Activated CD4-positive, alpha-beta T cell treated with anti-CD3 and anti-CD28 coated beads for 36 hours (primary cell): ENCODE results near the gene ATP5PB. TPM values are rescaled to one million over a fixed set of nuclear protein-coding genes. Genes with fewer than 3 reads are reported as not detected.

Source experiments
- ATAC-seq: fragments of 200-7000 bp; cut with Tn5 transposase; one replicate; pipeline ENCODE4 v1.10.0; 2021; ENCODE audit warnings: mild to moderate bottlenecking, moderate library complexity
- CTCF ChIA-PET: fragments of 350-600 bp; sonication (Branson Sonifier 250); formaldehyde crosslinking; loops from one replicate; lab custom pipeline; 2021; ENCODE audit warnings: antibody characterized with exemption; lab: Charles Lee
- POLR2A ChIA-PET: fragments of 350-600 bp; sonication (Branson Sonifier 250); formaldehyde crosslinking; loops from one replicate; lab custom pipeline; 2021; ENCODE audit warnings: antibody characterized with exemption, inconsistent platforms; lab: Charles Lee
- DNase-seq: peaks from one replicate; pipeline ENCODE4 v3.0.0-alpha.2; 2020
- H3K27ac Mint-ChIP-seq: one replicate; pipeline ENCODE4 v1.8.0; 2021; ENCODE audit warnings: mixed read lengths
- H3K27me3 Mint-ChIP-seq: one replicate; pipeline ENCODE4 v1.8.0; 2021; ENCODE audit warnings: mixed read lengths
- H3K36me3 Mint-ChIP-seq: one replicate; pipeline ENCODE4 v1.8.0; 2021; ENCODE audit warnings: low read depth, mixed read lengths
- H3K4me1 Mint-ChIP-seq: one replicate; pipeline ENCODE4 v1.8.0; 2021; ENCODE audit warnings: mixed read lengths
- H3K4me3 Mint-ChIP-seq: one replicate; pipeline ENCODE4 v1.8.0; 2021; ENCODE audit warnings: mild to moderate bottlenecking, moderate library complexity, mixed read lengths
- H3K9me3 Mint-ChIP-seq: one replicate; pipeline ENCODE4 v1.8.0; 2021; ENCODE audit warnings: low read depth, mixed read lengths
- intact Hi-C, 2 experiments: fragments of 100-400 bp; cut with DNase I in 1 of 2; cut with micrococcal nuclease in 1 of 2; formaldehyde crosslinking; loops; one replicate each; pipeline versions ENCODE4 v1.14.2 to v1.15.1; 2022 to 2024; cut with DNase I, micrococcal nuclease
- total RNA-seq, 2 experiments: library from RNA; stranded (reverse); gene quantifications; one replicate each; pipeline ENCODE4 v1.2.3, GENCODE V29; 2021

ATP5PB gene
- total RNA-seq, 2 experiments from 2014 or later: 292 to 301 TPM

GRCh38 chr1:111419037-111419436 lies 30.2 kb upstream of the ATP5PB start:
- Mint-ChIP-seq H3K4me3 (no peak overlapping the region), H3K36me3 (peaks cover 7% of the 10 kb centered on the region), H3K27me3 (no peaks in the 10 kb centered on the region), H3K27ac (no peak overlapping the region), H3K9me3 (no peaks in the 10 kb centered on the region), H3K4me1 (no peaks in the 10 kb centered on the region)
- ChIA-PET CTCF (interaction anchor here (0.7 kb wide), 1 partner anchor 337 kb away, joined by 3 read pairs; no protein-coding TSS in a partner anchor), POLR2A (no interaction called here)
- intact Hi-C loops: no loop called here
- ATAC-seq (no peak), DNase-seq (no peak)

GRCh38 chr1:111420377-111420776 lies 28.9 kb upstream of the ATP5PB start:
- no peaks in the 10 kb centered on the region for H3K27me3 Mint-ChIP-seq
- H3K9me3 Mint-ChIP-seq: no peaks in the 10 kb centered on the region
- no peak for ATAC-seq
- ChIA-PET POLR2A (interaction anchor here (0.6 kb wide), 1 partner anchor 56 kb away, joined by 3 read pairs; no protein-coding TSS in a partner anchor), CTCF (no interaction called here)
- H3K36me3 Mint-ChIP-seq: peaks cover 7% of the 10 kb centered on the region
- no peak overlapping the region for H3K27ac Mint-ChIP-seq
- no peak for DNase-seq
- H3K4me1 Mint-ChIP-seq: no peaks in the 10 kb centered on the region
- H3K4me3 Mint-ChIP-seq: no peak overlapping the region
- intact Hi-C loops: no loop called here

- H3K27me3 Mint-ChIP-seq: no peaks in the 10 kb centered on the region
- H3K4me1 Mint-ChIP-seq: no peaks in the 10 kb centered on the region
- ChIA-PET CTCF (interaction anchor here (1.9 kb wide), 1 partner anchor 22 kb away, joined by 7 read pairs; no protein-coding TSS in a partner anchor), POLR2A (interaction anchor here (0.6 kb wide), 2 partner anchors 13 to 151 kb away, joined by 5 read pairs; no protein-coding TSS in a partner anchor)
- H3K27ac Mint-ChIP-seq: no peak overlapping the region
- no peaks in the 10 kb centered on the region for H3K9me3 Mint-ChIP-seq
- H3K36me3 Mint-ChIP-seq: peaks cover 4% of the 10 kb centered on the region
- intact Hi-C loops: no loop called here
- H3K4me3 Mint-ChIP-seq: no peak overlapping the region
- no peak for DNase-seq
- ATAC-seq: no peak
Measured at GRCh38 chr1:111422546-111423391, 26.5 kb upstream of the ATP5PB start.

- no peak overlapping the region for H3K27ac Mint-ChIP-seq
- peaks cover 2% of the 10 kb centered on the region for H3K4me1 Mint-ChIP-seq
- POLR2A ChIA-PET: no interaction called here
- no peaks in the 10 kb centered on the region for H3K27me3 Mint-ChIP-seq
- DNase-seq: no peak
- ATAC-seq: no peak
- intact Hi-C loops: no loop called here
- H3K4me3 Mint-ChIP-seq: no peak overlapping the region
- CTCF ChIA-PET: interaction anchor here (0.5 kb wide), 1 partner anchor 599 kb away, joined by 3 read pairs; no protein-coding TSS in a partner anchor
- no peaks in the 10 kb centered on the region for H3K36me3 Mint-ChIP-seq
- no peaks in the 10 kb centered on the region for H3K9me3 Mint-ChIP-seq
Measured at GRCh38 chr1:111424281-111424680, 25.0 kb upstream of the ATP5PB start.

- Mint-ChIP-seq H3K9me3 (no peaks in the 10 kb centered on the region), H3K4me1 (peaks cover 4% of the 10 kb centered on the region), H3K27me3 (no peaks in the 10 kb centered on the region), H3K36me3 (peaks cover 29% of the 10 kb centered on the region), H3K27ac (no peak overlapping the region), H3K4me3 (no peak overlapping the region)
- no peak for ATAC-seq
- intact Hi-C loops: no loop called here
- CTCF ChIA-PET: interaction anchor here (1.1 to 1.2 kb wide), 2 partner anchors 15 to 37 kb away, joined by 3 to 4 read pairs; no protein-coding TSS in a partner anchor
- DNase-seq: no peak
- POLR2A ChIA-PET: no interaction called here
Measured at GRCh38 chr1:111436726-111437125, 12.5 kb upstream of the ATP5PB start.

GRCh38 chr1:111439461-111440351 lies 9.6 kb upstream of the ATP5PB start:
- H3K4me3 Mint-ChIP-seq: no peak overlapping the region
- H3K9me3 Mint-ChIP-seq: no peaks in the 10 kb centered on the region
- H3K27me3 Mint-ChIP-seq: no peaks in the 10 kb centered on the region
- H3K4me1 Mint-ChIP-seq: peaks cover 30% of the 10 kb centered on the region
- DNase-seq: no peak
- H3K27ac Mint-ChIP-seq: peak overlapping the region; percentile 13
- ATAC-seq: no peak
- intact Hi-C loops: loop anchor here in 1 of 2 experiments (2.0 kb wide), 1 partner anchor 217 kb away; no protein-coding TSS in a partner anchor
- POLR2A ChIA-PET: interaction anchor here (0.6 kb wide), 1 partner anchor 580 kb away, joined by 6 read pairs; no protein-coding TSS in a partner anchor
- CTCF ChIA-PET: interaction anchor here (0.6 to 2.4 kb wide), 10 partner anchors 14 to 498 kb away, joined by 3 to 16 read pairs (median 3); no protein-coding TSS in a partner anchor
- H3K36me3 Mint-ChIP-seq: peaks cover 54% of the 10 kb centered on the region

- no peaks in the 10 kb centered on the region for H3K27me3 Mint-ChIP-seq
- no peak overlapping the region for H3K4me3 Mint-ChIP-seq
- DNase-seq (peak; percentile 81), ATAC-seq (peak; percentile 76)
- H3K27ac Mint-ChIP-seq: peak overlapping the region; percentile 72
- no peaks in the 10 kb centered on the region for H3K9me3 Mint-ChIP-seq
- peaks cover 64% of the 10 kb centered on the region for H3K36me3 Mint-ChIP-seq
- intact Hi-C loops: loop anchor here in 1 of 2 experiments (2.0 kb wide), 1 partner anchor 219 kb away; no protein-coding TSS in a partner anchor
- POLR2A ChIA-PET: interaction anchor here (0.5 to 1.2 kb wide), 3 partner anchors 86 to 213 kb away, joined by 3 to 4 read pairs (median 3); no protein-coding TSS in a partner anchor
- CTCF ChIA-PET: interaction anchor here (0.6 to 2.6 kb wide), 11 partner anchors 10 to 468 kb away, joined by 3 to 16 read pairs (median 5); no protein-coding TSS in a partner anchor
- H3K4me1 Mint-ChIP-seq: peaks cover 48% of the 10 kb centered on the region
Measured at GRCh38 chr1:111441573-111442192, 7.6 kb upstream of the ATP5PB start.

GRCh38 chr1:111442457-111442856 lies 6.8 kb upstream of the ATP5PB start:
- Mint-ChIP-seq H3K27me3 (no peaks in the 10 kb centered on the region), H3K4me1 (peaks cover 56% of the 10 kb centered on the region), H3K36me3 (peaks cover 65% of the 10 kb centered on the region), H3K9me3 (no peaks in the 10 kb centered on the region), H3K27ac (peak overlapping the region; percentile 72), H3K4me3 (no peak overlapping the region)
- ATAC-seq (peak; percentile 88), DNase-seq (peak; percentile 40)
- ChIA-PET CTCF (interaction anchor here (0.7 to 2.6 kb wide), 10 partner anchors 9 to 965 kb away, joined by 3 to 9 read pairs (median 4); no protein-coding TSS in a partner anchor), POLR2A (interaction anchor here (0.6 to 0.7 kb wide), 2 partner anchors 214 to 224 kb away, joined by 3 to 4 read pairs; no protein-coding TSS in a partner anchor)
- intact Hi-C loops: no loop called here

- Mint-ChIP-seq H3K27me3 (no peaks in the 10 kb centered on the region), H3K36me3 (peaks cover 63% of the 10 kb centered on the region), H3K27ac (peak overlapping the region; percentile 47), H3K4me3 (no peak overlapping the region), H3K4me1 (peaks cover 65% of the 10 kb centered on the region), H3K9me3 (no peaks in the 10 kb centered on the region)
- ATAC-seq (no peak), DNase-seq (no peak)
- CTCF ChIA-PET: interaction anchor here (1.8 to 2.6 kb wide), 2 partner anchors 44 to 324 kb away, joined by 4 to 9 read pairs; no protein-coding TSS in a partner anchor
- intact Hi-C loops: no loop called here
- POLR2A ChIA-PET: no interaction called here
Measured at GRCh38 chr1:111444031-111444430, 5.2 kb upstream of the ATP5PB start.

- POLR2A ChIA-PET: no interaction called here
Measured at GRCh38 chr1:111446546-111446945, 2.7 kb upstream of the ATP5PB start.

More at GRCh38 chr1:111446546-111446945, 2.7 kb upstream of the ATP5PB start:
- H3K9me3 Mint-ChIP-seq: no peaks in the 10 kb centered on the region
- DNase-seq (no peak), ATAC-seq (no peak)
- CTCF ChIA-PET: interaction anchor here (1.5 to 1.6 kb wide), 2 partner anchors 45 to 321 kb away, joined by 4 read pairs; no protein-coding TSS in a partner anchor
- intact Hi-C loops: loop anchor here (5.0 kb wide), 4 partner anchors 44 to 1171 kb away; partner anchors contain the start of genes CAPZA1 (in 1 of the 2), DENND2D (in 1 of the 2) and ST7L (in 1 of the 2)
- no peaks in the 10 kb centered on the region for H3K27me3 Mint-ChIP-seq
- H3K27ac Mint-ChIP-seq: peak overlapping the region; percentile 79
- H3K4me1 Mint-ChIP-seq: peaks cover 78% of the 10 kb centered on the region
- peak overlapping the region; percentile 99 for H3K4me3 Mint-ChIP-seq
- H3K36me3 Mint-ChIP-seq: peaks cover 66% of the 10 kb centered on the region
